GM12874 (cell line): ENCODE measurements around the gene FXYD6.

Experiments
- TF ChIP-seq, protein P1 (sequence below): IDR thresholded peaks from 2 replicates; pipeline ENCODE4 v1.5.1; 2011; ENCODE audit warnings: low read depth, mild to moderate bottlenecking, control low read depth, low read length, moderate library complexity; ENCODE audit not compliant: insufficient read depth

The FXYD6 gene

DNA sequence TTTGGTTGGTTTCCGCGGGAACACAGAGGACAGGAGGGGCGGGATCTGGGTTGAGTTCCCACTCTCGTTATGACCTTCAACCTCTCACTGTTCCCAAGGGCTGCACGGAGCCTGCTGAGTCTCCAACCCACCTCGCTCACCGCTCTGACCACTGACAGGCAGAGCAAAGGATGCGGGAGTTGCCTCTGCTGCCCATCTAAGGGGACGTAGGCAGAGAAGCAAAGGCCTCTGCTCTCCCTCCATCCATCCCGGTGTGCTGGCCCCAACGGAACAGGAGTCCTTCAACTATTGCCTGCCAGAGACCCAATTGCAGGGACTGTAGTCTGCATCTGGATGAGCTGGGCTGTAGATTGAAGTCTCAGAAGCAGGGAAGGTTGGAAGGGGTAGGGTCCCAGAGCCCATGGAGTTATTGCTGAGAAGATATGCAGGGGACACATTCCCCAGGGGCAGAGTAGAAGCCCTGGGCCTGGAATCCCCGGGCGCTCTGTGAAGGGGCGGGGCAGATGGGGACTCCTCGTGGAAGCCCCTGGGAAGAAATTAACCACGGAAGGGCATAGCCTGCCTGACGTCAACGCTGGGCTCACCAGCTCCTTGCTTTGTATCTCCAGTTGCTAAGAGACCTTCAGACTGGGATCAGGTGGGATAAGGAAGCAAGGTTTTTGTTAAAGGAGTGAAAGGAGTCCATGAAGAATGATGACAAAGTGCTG lies 39.2 kb downstream of the FXYD6 start:
- TF ChIP-seq, protein P1, sequence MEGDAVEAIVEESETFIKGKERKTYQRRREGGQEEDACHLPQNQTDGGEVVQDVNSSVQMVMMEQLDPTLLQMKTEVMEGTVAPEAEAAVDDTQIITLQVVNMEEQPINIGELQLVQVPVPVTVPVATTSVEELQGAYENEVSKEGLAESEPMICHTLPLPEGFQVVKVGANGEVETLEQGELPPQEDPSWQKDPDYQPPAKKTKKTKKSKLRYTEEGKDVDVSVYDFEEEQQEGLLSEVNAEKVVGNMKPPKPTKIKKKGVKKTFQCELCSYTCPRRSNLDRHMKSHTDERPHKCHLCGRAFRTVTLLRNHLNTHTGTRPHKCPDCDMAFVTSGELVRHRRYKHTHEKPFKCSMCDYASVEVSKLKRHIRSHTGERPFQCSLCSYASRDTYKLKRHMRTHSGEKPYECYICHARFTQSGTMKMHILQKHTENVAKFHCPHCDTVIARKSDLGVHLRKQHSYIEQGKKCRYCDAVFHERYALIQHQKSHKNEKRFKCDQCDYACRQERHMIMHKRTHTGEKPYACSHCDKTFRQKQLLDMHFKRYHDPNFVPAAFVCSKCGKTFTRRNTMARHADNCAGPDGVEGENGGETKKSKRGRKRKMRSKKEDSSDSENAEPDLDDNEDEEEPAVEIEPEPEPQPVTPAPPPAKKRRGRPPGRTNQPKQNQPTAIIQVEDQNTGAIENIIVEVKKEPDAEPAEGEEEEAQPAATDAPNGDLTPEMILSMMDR = no peak

DNA sequence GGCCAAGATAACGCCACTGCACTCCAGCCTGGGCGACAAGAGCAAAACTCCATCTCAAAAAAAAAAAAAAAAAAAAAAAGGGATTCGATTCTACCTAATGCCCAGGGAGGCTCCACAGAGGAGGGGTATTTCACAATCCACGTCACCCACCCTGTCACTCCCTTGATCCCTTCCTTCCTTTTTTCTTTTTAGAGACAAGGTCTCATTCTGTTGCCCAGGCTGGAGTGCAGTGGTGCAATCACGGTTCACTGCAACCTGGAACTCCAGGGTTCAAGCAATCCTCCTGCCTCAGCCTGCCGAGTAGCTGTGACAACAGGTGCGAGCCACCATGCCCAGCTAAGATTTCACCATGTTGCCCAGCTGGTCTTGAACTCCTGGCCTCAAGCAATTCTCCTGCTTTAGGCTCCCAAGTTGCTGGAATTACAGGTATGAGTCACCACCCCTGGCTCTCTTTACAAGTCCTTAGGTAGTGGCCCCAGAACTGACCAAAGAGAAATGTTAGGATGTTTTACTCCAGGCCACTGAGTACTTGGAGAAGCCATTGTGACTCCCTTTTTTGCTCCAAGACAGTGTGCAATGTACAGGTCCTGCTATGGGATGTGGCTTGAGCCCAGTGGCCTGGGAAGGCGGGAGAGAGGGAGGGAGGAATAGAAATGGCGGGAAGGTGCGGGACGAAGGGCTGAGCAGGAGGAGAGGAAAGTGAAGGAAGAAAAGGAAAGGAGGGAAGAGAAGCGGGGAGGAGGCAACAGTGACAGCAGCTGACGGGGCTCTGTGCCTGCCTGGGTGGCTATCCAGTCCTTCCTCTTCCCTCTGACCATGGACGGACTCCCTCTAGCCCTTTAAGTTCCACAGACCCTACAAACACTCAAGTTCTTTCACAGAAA lies 40.1 kb downstream of the FXYD6 start:
- TF ChIP-seq, protein P1 = no peak

DNA sequence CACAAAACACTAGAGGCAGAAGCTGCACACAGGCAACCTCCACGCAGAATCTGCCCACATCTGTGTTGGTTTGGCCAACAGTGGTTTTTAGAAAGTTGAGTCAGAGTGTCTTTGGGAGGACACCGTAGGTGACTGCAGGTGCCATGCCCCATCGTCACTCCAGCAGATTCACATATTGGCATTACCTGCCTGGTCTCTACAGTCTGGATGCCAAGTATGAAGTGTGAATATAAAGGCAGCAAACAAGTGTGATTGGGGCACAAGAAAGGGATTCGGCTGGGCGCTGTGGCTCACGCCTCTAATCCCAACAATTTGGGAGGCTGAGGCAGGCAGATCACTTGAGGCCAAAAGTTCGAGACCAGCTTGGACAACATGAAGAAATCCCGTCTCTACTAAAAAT lies 40.9 kb downstream of the FXYD6 start:
- TF ChIP-seq, protein P1 = no peak

DNA sequence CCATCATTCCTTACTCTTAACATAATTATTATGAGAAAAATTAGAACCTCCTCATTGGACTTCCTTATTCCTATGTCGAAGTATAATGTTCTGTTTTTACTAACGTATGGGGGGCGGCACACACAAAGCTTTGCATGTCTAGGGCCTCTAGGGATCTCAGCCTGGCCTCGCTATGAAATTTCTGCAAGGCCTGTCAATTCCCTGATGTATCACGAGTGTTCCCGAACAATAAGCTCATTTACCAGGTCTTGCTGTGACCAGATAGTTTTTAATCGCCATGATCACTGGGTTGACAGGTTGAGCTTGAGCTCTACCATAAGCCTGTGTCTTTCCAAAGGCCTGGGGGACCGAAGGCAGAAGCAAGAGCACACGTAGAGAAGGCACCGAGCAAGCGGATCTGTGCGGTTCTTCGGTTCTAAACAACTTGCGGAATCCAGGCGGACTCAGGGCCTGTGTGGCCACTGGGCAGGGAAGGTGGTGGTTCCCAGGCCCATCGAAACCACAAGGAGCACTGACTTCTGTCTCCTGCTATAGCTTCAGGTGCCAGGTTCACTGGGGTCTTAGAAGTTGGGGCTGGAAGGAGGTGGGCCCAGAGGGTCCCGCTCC lies 41.5 kb downstream of the FXYD6 start:
- TF ChIP-seq, protein P1 = no peak

DNA sequence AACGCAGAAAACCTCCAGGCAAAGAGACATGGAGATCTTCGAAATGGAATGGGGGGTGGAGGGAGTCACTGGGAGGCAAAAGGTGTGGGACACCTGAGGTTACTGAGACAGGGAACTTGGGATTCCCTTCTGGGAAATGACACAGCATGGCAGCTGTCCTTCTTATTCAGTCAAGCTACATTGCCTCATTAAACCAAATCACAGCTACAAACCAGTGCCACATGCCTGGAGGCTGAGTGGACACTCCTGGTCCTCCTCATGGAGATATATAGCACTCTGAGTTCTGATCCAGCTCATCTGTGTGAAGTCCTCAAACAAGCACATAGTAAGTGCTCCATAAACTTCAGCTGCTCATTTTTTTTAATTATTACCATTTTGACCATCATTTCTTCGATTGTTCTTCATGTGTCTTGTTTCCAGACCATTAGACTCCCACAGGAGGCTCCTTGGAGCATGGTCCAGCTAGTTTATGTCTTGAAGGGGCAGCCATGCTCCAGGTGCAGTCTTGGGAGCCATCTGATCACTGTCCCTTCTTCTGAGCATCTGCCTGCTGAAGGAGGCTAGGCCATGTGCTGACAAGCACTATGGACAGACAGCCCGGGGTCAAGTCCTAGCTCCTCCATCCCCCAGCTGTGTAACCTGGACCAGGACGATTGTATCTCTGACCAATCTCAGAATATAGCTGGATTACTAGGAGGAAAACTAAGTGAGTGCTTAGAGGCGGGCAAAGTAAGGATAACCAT lies 42.2 kb downstream of the FXYD6 start:
- TF ChIP-seq, protein P1 = no peak

DNA sequence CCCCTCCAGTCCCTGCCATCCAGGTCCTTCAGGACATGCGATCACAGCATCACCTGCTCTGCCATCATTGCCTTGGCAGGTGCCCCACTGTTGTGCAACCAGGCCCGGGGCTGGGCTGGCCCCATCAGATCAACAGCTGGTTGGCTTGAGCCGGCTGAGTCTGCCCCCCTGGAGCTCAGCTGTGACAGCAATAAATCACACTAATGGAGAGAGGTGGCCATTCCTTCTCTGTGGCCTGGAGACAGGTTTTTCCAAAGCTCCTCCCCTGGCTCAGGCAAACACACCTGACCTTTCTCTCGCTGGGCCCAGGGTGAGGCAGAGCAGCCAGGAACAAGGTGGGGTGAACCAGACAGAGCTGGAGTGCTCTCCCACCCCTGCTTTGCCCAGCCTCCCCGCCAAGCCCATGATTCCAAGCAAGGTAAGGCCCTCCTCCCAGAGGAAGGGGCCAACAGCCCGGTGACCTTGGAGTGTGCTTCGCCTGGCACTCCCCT lies 43.0 kb downstream of the FXYD6 start:
- TF ChIP-seq, protein P1 = no peak
